A673 (cell line): Measurements from ENCODE around the gene BLVRB. TPM values are rescaled to one million over a fixed set of nuclear protein-coding genes. Genes with fewer than 3 reads are reported as not detected.

Experiments
- BruUV-seq: library from RNA; stranded (reverse); fragments of 400-500 nt; replicated peaks from 2 replicates; lab custom pipeline; 2021; lab: Mats Ljungman, UMichigan
- CTCF ChIA-PET: fragments of 300-600 bp; sonication (Branson Sonifier 250); formaldehyde crosslinking; loops from one replicate; lab custom pipeline; 2022; ENCODE audit warnings: antibody characterized with exemption; lab: Charles Lee
- POLR2A ChIA-PET: fragments of 300-600 bp; sonication (Branson Sonifier 250); formaldehyde crosslinking; loops from one replicate; lab custom pipeline; 2022; ENCODE audit warnings: antibody characterized with exemption; ENCODE audit not compliant: low non-redundant PET; lab: Charles Lee
- DNase-seq: peaks from one replicate; pipeline ENCODE4 v3.0.0-alpha.2; 2015; ENCODE audit warnings: low spot score
- H3K27ac ChIP-seq: fragments of 200-600 bp; sonication (generic); 2 replicates; pipeline ENCODE4 v1.5.1; 2016; ENCODE audit warnings: mixed run types, low read depth, mild to moderate bottlenecking, mixed read lengths, antibody characterized with exemption, low read length; ENCODE audit not compliant: poor library complexity, severe bottlenecking
- H3K27me3 ChIP-seq: fragments of 200-600 bp; sonication (generic); replicated peaks from 2 replicates; pipeline ENCODE4 v1.6.1; 2017; ENCODE audit warnings: mixed run types, low read depth, mild to moderate bottlenecking, mixed read lengths, antibody characterized with exemption, low read length; ENCODE audit not compliant: insufficient read depth, poor library complexity
- H3K36me3 ChIP-seq: fragments of 200-600 bp; sonication (generic); 2 replicates; pipeline ENCODE4 v1.6.1; 2016; ENCODE audit warnings: mixed run types, mild to moderate bottlenecking, mixed read lengths, antibody characterized with exemption, low read length; ENCODE audit not compliant: insufficient read depth, poor library complexity, severe bottlenecking
- H3K4me1 ChIP-seq: fragments of 200-600 bp; sonication (generic); 2 replicates; pipeline ENCODE4 v1.6.1; 2017; ENCODE audit warnings: mixed run types, mild to moderate bottlenecking, mixed read lengths, antibody characterized with exemption, low read length; ENCODE audit not compliant: insufficient read depth, poor library complexity, severe bottlenecking
- H3K4me3 ChIP-seq: fragments of 200-600 bp; sonication (generic); 2 replicates; pipeline ENCODE4 v1.5.1; 2016; ENCODE audit warnings: low read depth, mixed run types, mild to moderate bottlenecking, mixed read lengths, low read length; ENCODE audit not compliant: poor library complexity, severe bottlenecking
- H3K9me3 ChIP-seq: fragments of 200-600 bp; sonication (generic); 2 replicates; pipeline ENCODE4 v1.6.1; 2016; ENCODE audit warnings: mixed run types, low read depth, mild to moderate bottlenecking, mixed read lengths, antibody characterized with exemption, low read length; ENCODE audit not compliant: poor library complexity, severe bottlenecking
- CTCF ChIP-seq: fragments of 300-800, 200-600 bp; sonication (generic); conservative IDR thresholded peaks from 2 replicates; pipeline ENCODE4 v1.5.1; 2017; ENCODE audit warnings: low read depth, mild to moderate bottlenecking, antibody characterized with exemption, low read length, moderate library complexity, mixed read lengths
- EZH2 ChIP-seq: fragments of 200-600 bp; sonication (generic); IDR thresholded peaks from 2 replicates; pipeline ENCODE4 v1.6.1; 2017; ENCODE audit warnings: borderline replicate concordance, low read depth, mild to moderate bottlenecking, mixed read lengths, antibody characterized with exemption, low read length; ENCODE audit not compliant: poor library complexity, severe bottlenecking
- intact Hi-C: fragments of 100-400 bp; cut with micrococcal nuclease; formaldehyde crosslinking; loops from one replicate; pipeline ENCODE4 v1.10.0; 2022; ENCODE audit not compliant: unreplicated experiment
- total RNA-seq: library from RNA; stranded (reverse); gene quantifications from 2 replicates; pipeline ENCODE4 v1.2.3, GENCODE V29; 2021

BLVRB gene
- total RNA-seq, 1 experiment from 2014 or later, result 36.1 TPM

- intact Hi-C loops, result no loop called here
- no peak for DNase-seq
- Histone ChIP-seq H3K27me3 (no peaks in the 10 kb centered on the region), H3K9me3 (no peaks in the 10 kb centered on the region), H3K4me1 (peaks cover 5% of the 10 kb centered on the region), H3K27ac (no peak overlapping the region), H3K36me3 (no peaks in the 10 kb centered on the region), H3K4me3 (no peak overlapping the region)
- TF ChIP-seq EZH2 (no peak), CTCF (no peak)
- no TSS peak for BruUV-seq
- CTCF ChIA-PET, result no interaction called here
- POLR2A ChIA-PET, result interaction anchor here (0.6 kb wide), 1 partner anchor 68 kb away, joined by 3 read pairs; no protein-coding TSS in a partner anchor
These were observed 49.8 kb downstream of the BLVRB start for GRCh38 chr19:40415768-40416167.

GRCh38 chr19:40414542-40415535 lies 50.7 kb downstream of the BLVRB start:
- CTCF ChIA-PET, result no interaction called here

GRCh38 chr19:40413291-40413845 lies 52.2 kb downstream of the BLVRB start, which contains the start of gene PRX:
PRX (minus strand) TSS chr19:40413378; CDS start chr19:40407932, 5,446 bp downstream.
- H3K4me3 ChIP-seq, result no peak within 1 kb of the TSS
- no peaks in the 10 kb centered on the region for H3K36me3 ChIP-seq
- H3K27ac ChIP-seq, result no peak within 1 kb of the TSS
- peaks cover 5% of the 10 kb centered on the region for H3K4me1 ChIP-seq
- ChIA-PET POLR2A (interaction anchor here (0.5 kb wide), 1 partner anchor 108 kb away, joined by 4 read pairs; no protein-coding TSS in a partner anchor), CTCF (no interaction called here)
- H3K27me3 ChIP-seq, result no peaks in the 10 kb centered on the region
- TF ChIP-seq CTCF (no peak), EZH2 (no peak)
- intact Hi-C loops, result no loop called here
- no TSS peak for BruUV-seq
- H3K9me3 ChIP-seq, result no peaks in the 10 kb centered on the region
- DNase-seq, result no peak

More at GRCh38 chr19:40414542-40415535, 50.7 kb downstream of the BLVRB start:
- peaks cover 5% of the 10 kb centered on the region for H3K4me1 ChIP-seq
- H3K27ac ChIP-seq, result no peak overlapping the region
- BruUV-seq, result no TSS peak
- H3K36me3 ChIP-seq, result no peaks in the 10 kb centered on the region
- no peaks in the 10 kb centered on the region for H3K9me3 ChIP-seq
- POLR2A ChIA-PET, result no interaction called here
- no peaks in the 10 kb centered on the region for H3K27me3 ChIP-seq
- no peak for DNase-seq
- intact Hi-C loops, result no loop called here
- TF ChIP-seq EZH2 (no peak), CTCF (no peak)
- H3K4me3 ChIP-seq, result no peak overlapping the region
